HG03354 (cell line): Measurements from ENCODE around the gene HENMT1.
"Not testable (repeated sequence)": the region's sequence is repeated elsewhere in the genome, so short reads cannot be mapped to it uniquely, and the experiment has no call there.

Experiments
- ATAC-seq: cut with Tn5 transposase; IDR thresholded peaks from one replicate; pipeline ENCODE4 v1.9.1; 2021; ENCODE audit warnings: mild to moderate bottlenecking; ENCODE audit not compliant: unreplicated experiment, poor library complexity, severe bottlenecking

Gene HENMT1

GRCh38 chr1:108661030-108661609 lies at the start of gene HENMT1:
Gene HENMT1, minus strand, starts transcription at chr1:108661093. Its CDS starts 1,209 bp downstream, at chr1:108659884.
- ATAC-seq: peak; percentile 87

DNA sequence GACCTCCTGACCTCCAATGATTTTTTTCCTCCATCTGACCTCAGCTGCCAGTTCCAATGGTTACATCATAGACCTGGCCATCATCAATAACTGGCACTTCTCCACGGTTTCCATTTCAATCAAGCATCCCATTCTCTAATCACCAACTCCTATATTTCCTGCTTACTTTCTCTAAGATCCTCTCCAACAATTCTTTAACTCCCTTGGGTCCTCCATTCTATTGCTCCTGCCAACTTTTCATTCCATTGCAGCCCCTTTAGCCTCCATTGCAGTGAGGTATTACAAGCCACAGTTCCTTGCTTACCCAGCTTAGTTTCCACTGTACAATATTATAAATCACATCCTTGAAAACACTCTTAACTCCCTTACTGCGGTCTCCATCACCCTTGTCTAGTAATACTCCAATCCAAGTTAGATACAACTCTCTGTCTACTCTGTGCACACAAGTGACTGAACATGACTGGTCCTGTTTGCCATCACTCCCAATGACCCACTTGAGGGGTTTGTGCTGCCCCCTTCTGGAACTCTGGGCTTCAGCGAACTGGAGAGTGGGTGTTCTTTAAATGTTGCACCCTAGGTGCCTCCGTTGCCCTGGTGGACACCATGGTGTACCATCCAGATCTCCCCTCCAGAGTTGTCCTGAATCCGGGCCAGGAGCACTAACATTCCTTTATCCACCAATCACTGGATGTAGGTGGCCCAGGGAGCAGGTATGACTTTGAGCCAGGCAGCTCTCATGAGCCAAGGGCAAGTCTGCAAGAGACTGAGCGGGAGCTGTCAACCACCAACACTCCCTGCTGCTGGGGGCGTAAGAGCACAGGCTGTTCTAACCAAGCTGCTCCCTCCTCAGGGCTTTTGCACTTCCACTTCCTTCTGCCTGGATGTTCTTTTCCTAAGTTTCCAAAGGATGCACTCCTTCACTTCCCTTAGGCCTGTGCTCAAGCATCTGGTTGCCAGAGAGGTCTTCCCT lies 48.1 kb upstream of the HENMT1 start:
- ATAC-seq: peak; percentile 62

DNA sequence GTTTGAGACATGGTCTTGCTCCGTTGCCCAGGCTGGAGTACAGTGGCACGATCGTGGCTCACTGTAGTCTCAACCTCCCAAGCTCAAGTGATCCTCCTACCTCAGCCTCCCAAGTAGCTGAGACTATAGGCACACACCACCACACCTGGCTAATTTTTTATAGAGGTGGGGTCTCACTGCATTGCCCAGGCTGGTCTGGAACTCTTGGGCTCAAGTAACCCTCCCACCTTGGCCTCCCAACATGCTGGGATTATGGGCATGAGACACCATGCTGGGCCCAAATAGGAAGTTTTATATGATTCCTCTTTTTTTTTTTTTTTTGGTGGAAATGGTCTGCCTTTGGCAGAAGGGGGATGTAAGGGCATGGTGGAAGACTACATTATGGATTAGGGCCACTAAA lies 45.8 kb upstream of the HENMT1 start:
- no peak for ATAC-seq

DNA sequence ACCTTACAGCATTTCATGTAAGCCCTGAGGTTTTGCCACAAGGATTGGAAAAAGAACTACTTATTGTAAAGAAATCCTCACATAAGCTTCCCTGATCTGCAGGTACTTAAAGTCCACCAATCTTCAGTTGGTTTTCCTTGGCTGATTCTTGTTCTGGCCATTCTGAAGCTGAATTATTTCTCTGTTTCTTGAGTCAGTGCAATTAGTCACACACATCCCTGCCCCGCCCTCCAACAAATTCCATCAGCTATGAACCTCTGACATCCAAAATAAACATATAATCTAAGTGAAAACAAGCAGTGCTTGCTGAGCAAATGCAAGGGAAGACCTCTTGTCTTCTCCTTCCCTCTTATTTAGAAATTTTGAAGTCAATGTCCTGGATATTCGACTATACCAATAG lies 43.6 kb upstream of the HENMT1 start:
- ATAC-seq: no peak

- no peak for ATAC-seq
These were observed 43.0 kb upstream of the HENMT1 start for GRCh38 chr1:108703939-108704338.

- not testable (repeated sequence) for ATAC-seq
These were observed 41.2 kb upstream of the HENMT1 start for GRCh38 chr1:108702109-108702508.

GRCh38 chr1:108701176-108701849 lies 40.4 kb upstream of the HENMT1 start:
- no peak for ATAC-seq

GRCh38 chr1:108699375-108700332 lies 38.8 kb upstream of the HENMT1 start:
- ATAC-seq: no peak

DNA sequence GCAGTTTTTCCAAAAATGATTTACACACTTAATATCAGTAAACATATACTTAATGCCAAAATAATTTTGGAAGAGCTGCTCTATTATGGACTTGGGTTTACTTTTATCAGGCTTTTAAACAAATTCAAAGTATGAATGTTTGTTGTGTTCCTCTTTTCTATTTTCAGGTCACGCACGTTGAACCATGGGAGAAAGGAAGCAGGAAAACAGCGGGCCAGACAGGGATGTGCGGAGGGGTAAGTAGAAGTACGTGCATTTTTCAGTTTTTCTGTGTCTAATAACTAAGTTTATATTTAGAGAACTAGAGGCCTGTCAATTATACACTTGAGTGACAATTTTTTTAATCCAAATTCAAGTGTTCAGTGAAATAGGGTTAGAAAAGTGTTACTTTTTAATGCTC lies 34.6 kb upstream of the HENMT1 start:
- no peak for ATAC-seq

DNA sequence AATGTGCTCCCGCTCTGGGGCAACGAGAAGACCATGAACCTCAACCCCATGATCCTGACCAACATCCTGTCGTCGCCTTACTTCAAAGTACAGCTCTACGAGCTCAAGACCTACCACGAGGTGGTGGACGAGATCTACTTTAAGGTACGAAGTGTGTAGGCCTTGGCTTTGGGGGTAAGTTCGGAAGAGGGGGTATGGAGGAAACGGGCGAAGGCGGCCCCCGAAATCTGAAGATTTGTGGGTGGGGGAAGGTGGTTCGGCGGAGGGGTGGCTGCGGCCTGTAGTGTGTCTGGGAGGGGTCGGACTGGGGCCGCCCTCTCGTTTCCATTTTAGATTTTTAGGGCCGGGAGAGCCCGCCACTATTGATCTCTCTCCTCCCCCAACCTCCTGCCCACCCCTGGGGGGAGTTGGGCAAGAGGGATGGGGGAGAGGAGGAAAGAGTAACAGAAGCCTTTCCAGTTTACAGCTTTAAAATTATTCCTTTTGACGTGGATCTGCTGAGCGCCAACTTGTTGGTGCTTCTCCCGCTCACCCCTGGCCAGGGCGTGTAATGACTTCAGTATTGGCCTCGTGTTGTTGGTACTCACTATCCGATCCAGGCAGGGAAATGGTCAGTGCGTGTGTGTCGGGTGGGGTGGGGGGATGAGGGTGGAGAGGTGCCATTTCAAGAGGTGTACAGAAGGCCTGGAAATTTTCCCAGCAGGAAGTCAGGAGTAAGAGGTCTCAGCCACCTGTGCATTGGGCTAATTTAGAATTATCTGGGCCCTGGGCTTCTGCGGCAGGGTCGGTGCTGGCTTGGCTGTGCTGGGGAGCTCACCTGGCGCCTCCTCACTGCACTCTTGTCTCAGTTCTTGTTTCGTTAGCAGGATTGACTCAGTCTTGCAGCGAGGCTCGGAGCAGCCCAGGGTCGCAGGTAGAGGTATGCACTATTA lies 32.1 kb upstream of the HENMT1 start:
- peak; percentile 52 for ATAC-seq

DNA sequence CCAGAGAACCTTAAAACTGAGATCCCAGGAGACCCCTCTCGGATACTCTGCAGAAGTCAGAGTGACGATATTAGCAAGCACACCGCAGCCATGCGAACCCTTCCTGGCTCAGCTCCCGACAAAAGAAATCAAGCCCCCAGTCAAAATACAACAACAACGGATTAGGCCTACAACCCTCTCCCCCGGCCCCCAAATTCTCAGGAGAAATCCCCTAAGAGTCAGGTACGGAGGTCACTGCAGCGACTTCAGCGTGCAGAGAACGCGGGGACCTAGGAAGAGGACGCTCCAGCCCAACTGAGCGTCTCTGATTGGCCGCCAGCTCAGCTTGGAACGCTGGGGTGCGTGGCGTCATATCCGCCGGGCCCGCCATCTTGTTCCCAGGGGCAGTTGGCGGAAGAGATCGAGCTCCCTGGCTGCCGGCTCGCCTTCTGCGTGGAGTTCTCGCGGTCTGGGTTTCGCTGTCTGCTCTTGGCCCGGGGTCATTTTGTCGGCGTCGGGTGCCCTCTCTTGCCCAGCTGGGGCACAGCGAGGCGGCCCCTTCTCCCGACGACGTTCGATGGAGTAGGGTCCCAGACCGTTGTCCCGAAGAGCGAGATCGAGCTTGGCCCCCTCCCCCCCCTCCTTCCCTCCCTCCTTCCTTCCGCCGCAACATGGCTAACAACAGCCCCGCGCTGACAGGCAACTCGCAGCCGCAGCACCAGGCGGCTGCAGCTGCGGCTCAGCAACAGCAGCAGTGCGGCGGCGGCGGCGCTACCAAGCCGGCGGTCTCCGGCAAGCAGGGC lies 31.2 kb upstream of the HENMT1 start, which contains the start of gene PRPF38B:
Gene PRPF38B, plus strand, starts transcription at position 369 of the 782 bp plus-strand sequence. Its CDS starts 282 bp downstream, at position 651.
- ATAC-seq: peak; percentile 93

GRCh38 chr1:108691128-108691941 lies 30.4 kb upstream of the HENMT1 start:
- peak; percentile 9 for ATAC-seq

- no peak for ATAC-seq
These were observed 25.9 kb upstream of the HENMT1 start for GRCh38 chr1:108686614-108687313.

DNA sequence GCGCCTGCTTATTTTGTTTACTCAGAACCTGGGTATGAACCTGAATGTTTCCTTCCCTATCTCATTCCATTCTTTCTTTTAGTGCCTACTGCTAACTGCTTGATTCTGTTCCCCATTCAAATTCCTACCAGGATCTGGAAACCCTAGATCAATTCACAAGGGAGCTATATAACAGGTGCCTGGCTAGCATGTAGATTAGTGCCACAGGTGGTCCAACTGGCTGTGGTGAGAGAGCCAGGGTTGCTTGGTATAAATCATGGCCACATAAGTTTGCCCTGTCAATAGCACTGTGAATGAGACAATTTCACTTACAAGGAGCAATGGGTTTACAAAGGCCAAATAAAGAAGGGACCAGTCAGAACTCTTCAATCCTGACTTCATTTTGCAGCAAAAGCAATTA lies 24.6 kb upstream of the HENMT1 start:
- no peak for ATAC-seq

GRCh38 chr1:108681701-108682100 lies 20.8 kb upstream of the HENMT1 start:
- not testable (repeated sequence) for ATAC-seq

DNA sequence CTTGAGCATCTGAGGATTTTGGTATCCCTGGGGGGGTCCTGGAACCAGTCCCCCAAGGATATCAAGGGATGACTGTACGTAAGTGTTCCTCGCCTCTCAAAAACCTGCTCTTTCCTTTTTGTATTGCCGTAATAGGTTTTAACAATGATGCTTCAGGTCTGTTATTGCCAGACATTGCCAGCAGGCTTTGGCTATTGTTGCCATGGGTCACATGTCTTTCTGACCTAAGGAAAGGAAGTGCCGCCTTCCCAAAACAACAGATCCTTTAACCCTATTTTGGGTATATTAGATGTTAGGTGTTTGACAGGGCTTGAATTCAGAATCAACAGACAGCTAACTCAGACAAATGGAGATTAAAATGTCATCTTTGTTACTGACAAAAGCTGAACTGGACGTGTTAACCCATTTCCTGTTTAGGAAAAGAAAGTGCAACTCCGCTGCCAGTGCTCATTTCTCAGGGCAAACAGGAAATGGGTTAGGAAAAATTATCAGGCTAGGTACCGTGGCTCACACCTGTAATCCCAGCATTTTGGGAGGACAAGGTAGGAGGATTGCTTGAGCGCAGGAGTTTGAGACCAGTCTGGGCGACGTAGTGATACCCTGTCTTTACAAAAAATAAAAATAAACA lies 18.8 kb upstream of the HENMT1 start:
- ATAC-seq: no peak
